Fibroblast of the aortic adventitia (primary cell): ENCODE results near the gene LRRC3. TPM values are rescaled to one million over a fixed set of nuclear protein-coding genes. Genes with fewer than 3 reads are reported as not detected.

ENCODE experiments used
- DNase-seq: peaks from one replicate; pipeline ENCODE4 v3.0.0-alpha.2; 2010; ENCODE audit warnings: low read depth
- H3K4me3 ChIP-seq: 2 replicates; pipeline ENCODE4 v1.5.1; 2011; ENCODE audit warnings: low read depth, mild to moderate bottlenecking, control low read depth, low read length, moderate library complexity
- total RNA-seq: library from RNA; depleted of rRNA; stranded (reverse); fragments of >200 nt; gene quantifications from 2 replicates; pipeline ENCODE4 v1.2.3, GENCODE V29; 2012; ENCODE audit warnings: low replicate concordance
- TF ChIP-seq, protein P1 (sequence below): IDR thresholded peaks from 2 replicates; pipeline ENCODE4 v1.5.1; 2011; ENCODE audit warnings: mild to moderate bottlenecking, low read length, control low read depth, inconsistent platforms; ENCODE audit not compliant: insufficient read depth

LRRC3 gene
- total RNA-seq, 1 donor: 0.45 TPM

GRCh38 chr21:44496564-44497550 is 41.5 kb downstream of the LRRC3 start:
- DNase-seq: no peak
- TF ChIP-seq, protein P1, sequence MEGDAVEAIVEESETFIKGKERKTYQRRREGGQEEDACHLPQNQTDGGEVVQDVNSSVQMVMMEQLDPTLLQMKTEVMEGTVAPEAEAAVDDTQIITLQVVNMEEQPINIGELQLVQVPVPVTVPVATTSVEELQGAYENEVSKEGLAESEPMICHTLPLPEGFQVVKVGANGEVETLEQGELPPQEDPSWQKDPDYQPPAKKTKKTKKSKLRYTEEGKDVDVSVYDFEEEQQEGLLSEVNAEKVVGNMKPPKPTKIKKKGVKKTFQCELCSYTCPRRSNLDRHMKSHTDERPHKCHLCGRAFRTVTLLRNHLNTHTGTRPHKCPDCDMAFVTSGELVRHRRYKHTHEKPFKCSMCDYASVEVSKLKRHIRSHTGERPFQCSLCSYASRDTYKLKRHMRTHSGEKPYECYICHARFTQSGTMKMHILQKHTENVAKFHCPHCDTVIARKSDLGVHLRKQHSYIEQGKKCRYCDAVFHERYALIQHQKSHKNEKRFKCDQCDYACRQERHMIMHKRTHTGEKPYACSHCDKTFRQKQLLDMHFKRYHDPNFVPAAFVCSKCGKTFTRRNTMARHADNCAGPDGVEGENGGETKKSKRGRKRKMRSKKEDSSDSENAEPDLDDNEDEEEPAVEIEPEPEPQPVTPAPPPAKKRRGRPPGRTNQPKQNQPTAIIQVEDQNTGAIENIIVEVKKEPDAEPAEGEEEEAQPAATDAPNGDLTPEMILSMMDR: no peak
- no peak overlapping the region for H3K4me3 ChIP-seq

GRCh38 chr21:44497703-44498126 is 42.4 kb downstream of the LRRC3 start:
- TF ChIP-seq, protein P1: no peak
- DNase-seq: peak; percentile 34
- no peak overlapping the region for H3K4me3 ChIP-seq

DNA sequence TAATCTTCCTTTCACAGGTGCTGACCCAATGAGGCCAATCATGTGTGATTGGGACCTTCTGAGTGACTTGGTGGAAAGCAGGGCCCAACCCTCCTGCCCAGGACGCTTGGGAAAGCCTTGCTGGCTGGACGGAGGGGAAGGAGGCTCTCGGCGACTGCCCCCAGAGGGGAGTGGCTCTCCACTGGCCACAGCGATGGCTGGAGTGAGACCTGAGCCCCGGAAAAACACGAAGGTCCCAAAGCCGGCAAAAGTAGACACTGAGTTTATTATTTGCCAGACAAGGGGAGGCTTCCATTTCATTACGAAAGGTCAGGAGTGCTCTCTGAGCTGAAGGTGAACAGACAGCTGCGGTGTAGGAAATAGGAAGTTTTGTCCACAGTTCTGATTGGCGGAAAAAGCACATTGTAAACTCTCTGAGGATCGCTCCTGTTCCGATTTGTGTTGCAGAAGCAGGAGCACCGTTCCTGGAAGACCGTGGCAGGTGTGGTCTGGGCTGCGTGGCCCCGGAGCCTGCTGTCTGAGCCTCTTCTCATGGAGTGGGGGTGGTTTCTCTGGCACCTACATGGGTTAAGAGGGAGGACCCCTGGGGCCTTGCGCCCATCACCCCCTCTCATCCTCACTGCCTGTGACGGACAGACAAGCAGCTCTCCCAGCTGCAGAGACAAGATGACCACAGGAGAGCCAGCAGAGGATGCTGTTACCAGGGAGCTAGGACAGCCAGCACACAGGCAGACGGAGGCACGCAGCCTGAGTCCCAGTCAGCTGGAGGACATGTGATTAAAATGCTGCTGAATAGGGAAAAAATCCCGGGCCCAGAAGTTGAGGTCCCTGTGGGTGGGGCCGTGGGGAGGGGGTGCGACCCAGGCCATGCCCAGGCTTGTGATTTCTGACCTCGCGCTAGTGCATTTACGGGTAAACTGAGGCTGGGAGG is 43.2 kb downstream of the LRRC3 start:
- H3K4me3 ChIP-seq: no peak overlapping the region
- TF ChIP-seq, protein P1: no peak
- no peak for DNase-seq

- no peak for DNase-seq
- TF ChIP-seq, protein P1: no peak
- no peak overlapping the region for H3K4me3 ChIP-seq
These were observed 43.9 kb downstream of the LRRC3 start for GRCh38 chr21:44499211-44499560.

- no peak overlapping the region for H3K4me3 ChIP-seq
- DNase-seq: no peak
- TF ChIP-seq, protein P1: no peak
These were observed 44.3 kb downstream of the LRRC3 start for GRCh38 chr21:44499631-44500030.

DNA sequence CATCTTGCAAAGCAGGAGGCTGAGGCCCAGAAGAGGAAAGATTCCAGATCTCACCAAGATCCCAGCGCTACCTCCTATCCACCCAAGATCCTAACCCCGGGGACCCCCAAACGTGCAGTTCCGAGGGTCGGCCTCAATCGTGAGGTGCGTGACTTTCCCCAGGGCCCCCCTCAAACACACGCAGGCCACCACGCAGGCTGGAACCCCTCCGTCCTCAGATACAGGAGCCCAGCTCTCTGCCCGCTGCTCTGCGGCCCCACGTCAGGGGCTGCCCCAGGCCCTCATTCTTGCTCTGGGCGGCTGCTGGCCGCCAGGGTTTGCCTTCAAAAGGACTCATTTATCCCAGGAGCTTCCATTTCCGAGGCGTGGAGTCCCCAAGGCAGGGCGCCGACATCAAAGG is 44.8 kb downstream of the LRRC3 start:
- TF ChIP-seq, protein P1: no peak
- DNase-seq: no peak
- no peak overlapping the region for H3K4me3 ChIP-seq
